ENCODE results near the gene ARGLU1. TPM values are rescaled to one million over a fixed set of nuclear protein-coding genes. Genes with fewer than 3 reads are reported as not detected.

The ARGLU1 gene
- total and polyA plus RNA-seq, 2 experiments from 2014 or later = 108 to 166 TPM

GRCh38 chr13:106513025-106513983 is 54.6 kb downstream of the ARGLU1 start:
- Histone ChIP-seq H3K79me2 (replicated peaks; ENCODE audit: insufficient read depth) (peaks cover 76% of the 10 kb centered on the region), H3K4me1 (ENCODE audit: insufficient read depth) (peaks cover 47% of the 10 kb centered on the region), H3K27me3 (ENCODE audit: insufficient read depth) (no peaks in the 10 kb centered on the region), H3F3A (replicated peaks; ENCODE audit: low read depth) (no peaks in the 10 kb centered on the region), H4K20me1 (replicated peaks; ENCODE audit: insufficient read depth) (no peaks in the 10 kb centered on the region), H3K4me3 (no peak overlapping the region), H2AFZ (no peak overlapping the region), H3K27ac (ENCODE audit: low read depth) (peak overlapping the region; percentile 14; the same call in 1 of the 2 replicates), H3K9me2 (ENCODE audit: insufficient read depth) (no peaks in the 10 kb centered on the region), H3K4me2 (peak overlapping the region; percentile 35), H3K36me3 (ENCODE audit: insufficient read depth) (no peaks in the 10 kb centered on the region)
- Mint-ChIP-seq H3K27ac (peak overlapping the region; percentile 78), H3K36me3 (ENCODE audit: low read depth) (peaks cover 17% of the 10 kb centered on the region; the same call in 2 of the 3 replicates), H3K4me3 (peak overlapping the region; percentile 8; the same call in 2 of the 3 replicates), H3K4me1 (peaks cover 39% of the 10 kb centered on the region), H3K27me3 (ENCODE audit: insufficient read depth, low read depth, poor library complexity) (no peaks in the 10 kb centered on the region), H3K9me3 (no peaks in the 10 kb centered on the region)
- DNase-seq (ENCODE audit: low spot score) (no peak), ATAC-seq (peak; percentile 53)
- no peak for TF ChIP-seq EZH2phosphoT487 (IDR thresholded peaks at IDR 0.05; ENCODE audit: unreplicated experiment)
- TF ChIP-seq EZH2 (IDR thresholded peaks at IDR 0.05; ENCODE audit: low read depth, unreplicated experiment) = no peak
- no peak for TF ChIP-seq JUNB (IDR thresholded peaks at IDR 0.05; ENCODE audit: unreplicated experiment)
- no peak for TF ChIP-seq POLR2AphosphoS5 (IDR thresholded peaks at IDR 0.05; ENCODE audit: low read depth)
- TF ChIP-seq STAT1 (IDR thresholded peaks at IDR 0.05; ENCODE audit: unreplicated experiment) = no peak
- TF ChIP-seq, protein P1, sequence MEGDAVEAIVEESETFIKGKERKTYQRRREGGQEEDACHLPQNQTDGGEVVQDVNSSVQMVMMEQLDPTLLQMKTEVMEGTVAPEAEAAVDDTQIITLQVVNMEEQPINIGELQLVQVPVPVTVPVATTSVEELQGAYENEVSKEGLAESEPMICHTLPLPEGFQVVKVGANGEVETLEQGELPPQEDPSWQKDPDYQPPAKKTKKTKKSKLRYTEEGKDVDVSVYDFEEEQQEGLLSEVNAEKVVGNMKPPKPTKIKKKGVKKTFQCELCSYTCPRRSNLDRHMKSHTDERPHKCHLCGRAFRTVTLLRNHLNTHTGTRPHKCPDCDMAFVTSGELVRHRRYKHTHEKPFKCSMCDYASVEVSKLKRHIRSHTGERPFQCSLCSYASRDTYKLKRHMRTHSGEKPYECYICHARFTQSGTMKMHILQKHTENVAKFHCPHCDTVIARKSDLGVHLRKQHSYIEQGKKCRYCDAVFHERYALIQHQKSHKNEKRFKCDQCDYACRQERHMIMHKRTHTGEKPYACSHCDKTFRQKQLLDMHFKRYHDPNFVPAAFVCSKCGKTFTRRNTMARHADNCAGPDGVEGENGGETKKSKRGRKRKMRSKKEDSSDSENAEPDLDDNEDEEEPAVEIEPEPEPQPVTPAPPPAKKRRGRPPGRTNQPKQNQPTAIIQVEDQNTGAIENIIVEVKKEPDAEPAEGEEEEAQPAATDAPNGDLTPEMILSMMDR (conservative IDR thresholded peaks at IDR 0.05; ENCODE audit: low read depth in 2 of 2) = no peak
- no peak for TF ChIP-seq NANOG (IDR thresholded peaks at IDR 0.05; ENCODE audit: borderline replicate concordance)
- TF ChIP-seq, protein P2, sequence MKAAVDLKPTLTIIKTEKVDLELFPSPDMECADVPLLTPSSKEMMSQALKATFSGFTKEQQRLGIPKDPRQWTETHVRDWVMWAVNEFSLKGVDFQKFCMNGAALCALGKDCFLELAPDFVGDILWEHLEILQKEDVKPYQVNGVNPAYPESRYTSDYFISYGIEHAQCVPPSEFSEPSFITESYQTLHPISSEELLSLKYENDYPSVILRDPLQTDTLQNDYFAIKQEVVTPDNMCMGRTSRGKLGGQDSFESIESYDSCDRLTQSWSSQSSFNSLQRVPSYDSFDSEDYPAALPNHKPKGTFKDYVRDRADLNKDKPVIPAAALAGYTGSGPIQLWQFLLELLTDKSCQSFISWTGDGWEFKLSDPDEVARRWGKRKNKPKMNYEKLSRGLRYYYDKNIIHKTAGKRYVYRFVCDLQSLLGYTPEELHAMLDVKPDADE (IDR thresholded peaks at IDR 0.05) = no peak
- TF ChIP-seq ZNF114 (CRISPR knock-in tag; IDR thresholded peaks at IDR 0.05) = no peak
- TF ChIP-seq REST (IDR thresholded peaks at IDR 0.05; ENCODE audit: unreplicated experiment) = no peak

Measured in GM23338 (cell line).